K562 (cell line): ENCODE measurements around the gene CD3D. TPM values are rescaled to one million over a fixed set of nuclear protein-coding genes. Genes with fewer than 3 reads are reported as not detected.
A peak's percentile ranks its signal among the peaks of the same experiment; 100 is the strongest.

Experiments
- ARID3B ChIP-seq: fragments of 250-450 bp; sonication (Bioruptor Pico); IDR thresholded peaks from 2 replicates; pipeline ENCODE4 v1.4.0; 2020; ENCODE audit warnings: borderline replicate concordance
- CBX3 ChIP-seq, 2 experiments: IDR thresholded peaks; 1 replicate in 1 of 2; 2 replicates in 1 of 2; pipeline ENCODE4 v1.6.1; 2012; ENCODE audit warnings: inconsistent platforms in 2 of 2, low read length in 2 of 2, borderline replicate concordance in 1 of 2, control low read depth in 1 of 2
- CREB3L1 ChIP-seq: fragments of 450-650 bp; IDR thresholded peaks from 2 replicates; pipeline ENCODE4 v1.6.1; 2014; ENCODE audit warnings: low read depth, mild to moderate bottlenecking, moderate library complexity, borderline replicate concordance
- DIDO1 ChIP-seq: fragments of 450-650 bp; IDR thresholded peaks from 2 replicates; pipeline ENCODE4 v1.6.1; 2016; ENCODE audit warnings: low read depth, missing biosample characterization, missing genetic modification characterization
- HNRNPL ChIP-seq: fragments of 200-400 bp; formaldehyde crosslinking; IDR thresholded peaks from 2 replicates; pipeline ENCODE4 v1.6.1; 2017; ENCODE audit warnings: low read depth, mild to moderate bottlenecking, low read length
- MEIS2 ChIP-seq: fragments of 450-650 bp; IDR thresholded peaks from 2 replicates; pipeline ENCODE4 v1.6.1; 2014; ENCODE audit warnings: mild to moderate bottlenecking; ENCODE audit not compliant: partially characterized antibody
- RNF219 ChIP-seq: fragments of 250-450 bp; sonication (Bioruptor Pico); IDR thresholded peaks from 2 replicates; pipeline ENCODE4 v1.5.0; 2022; ENCODE audit warnings: mild to moderate bottlenecking
- SMARCC2 ChIP-seq: fragments of 450-650 bp; IDR thresholded peaks from 2 replicates; pipeline ENCODE4 v1.6.1; 2017; ENCODE audit warnings: antibody characterized with exemption, moderate library complexity, mild to moderate bottlenecking, low read depth
- YY1 ChIP-seq, 3 experiments: IDR thresholded peaks; 2 replicates each; pipeline ENCODE4 v1.6.1; 2011; ENCODE audit warnings: low read length in 2 of 3, mild to moderate bottlenecking in 2 of 3, moderate library complexity in 2 of 3, borderline replicate concordance in 1 of 3, control low read depth in 1 of 3, low read depth in 1 of 3; ENCODE audit not compliant: insufficient read depth in 3 of 3, insufficient replicate concordance in 2 of 3, control insufficient read depth in 1 of 3, insufficient read length in 1 of 3; ENCODE audit errors: extremely low read depth in 1 of 3
- ZBTB2 ChIP-seq: fragments of 450-650 bp; IDR thresholded peaks from 2 replicates; pipeline ENCODE4 v1.6.1; 2016; ENCODE audit warnings: antibody characterized with exemption
- ZBTB34 ChIP-seq: fragments of 250-450 bp; sonication (Bioruptor Pico); IDR thresholded peaks from 2 replicates; pipeline ENCODE4 v1.8.0; 2021; ENCODE audit warnings: mild to moderate bottlenecking, moderate library complexity
- ZKSCAN1 ChIP-seq: fragments of 150-350 bp; IDR thresholded peaks from 2 replicates; pipeline ENCODE4 v1.6.1; 2016; ENCODE audit warnings: low read depth, low read length
- ZNF212 ChIP-seq: fragments of 450-650 bp; formaldehyde crosslinking; IDR thresholded peaks from 2 replicates; pipeline ENCODE4 v1.4.0; 2020; ENCODE audit warnings: mild to moderate bottlenecking
- ZNF347 ChIP-seq: fragments of 450-650 bp; formaldehyde crosslinking; IDR thresholded peaks from 2 replicates; pipeline ENCODE4 v1.4.0; 2020; ENCODE audit warnings: low read depth, mild to moderate bottlenecking, moderate library complexity
- ZNF785 ChIP-seq: fragments of 250-450 bp; sonication (Bioruptor Pico); IDR thresholded peaks from 2 replicates; pipeline ENCODE4 v1.4.0; 2020; ENCODE audit warnings: mild to moderate bottlenecking
- polyA plus RNA-seq, 8 experiments: library from polyadenylated mRNA; depleted of rRNA in 4 of 8; stranded (reverse) in 5 of 8; unstranded in 3 of 8; fragments of >200 nt; fragmentation: Nextera tagmentation in 2 of 8; fragmentation: Illumina TruSeq in 1 of 8; extraction: Ambion mirVana in 2 of 8; extraction: Trizol in 1 of 8; gene quantifications; 2 replicates each; pipeline versions ENCODE4 v1.2.1 to v1.2.3, GENCODE V29; 2011 to 2014; ENCODE audit warnings: inconsistent platforms in 1 of 8, missing spikeins in 1 of 8
- total RNA-seq, 7 experiments: library from RNA; depleted of rRNA in 6 of 7; stranded (reverse); fragments of >200 nt in 6 of 7; fragmentation: Illumina TruSeq in 2 of 7; extraction: Trizol in 2 of 7; gene quantifications; 2 replicates each; pipeline versions ENCODE4 v1.2.1 to v1.2.3, GENCODE V29; 2011 to 2021; ENCODE audit warnings: low replicate concordance in 1 of 7

CD3D gene
- total and polyA plus RNA-seq, 9 of the 15 experiments (the other 6 are each of a cell fraction or from before 2014, with no cell fraction given): 36.2 to 238 (median 67.1) TPM

- TF ChIP-seq ARID3B (CRISPR knock-in tag): no peak
- TF ChIP-seq ZNF785: no peak
- TF ChIP-seq CBX3 (IDR thresholded peaks at IDR 0.05; ENCODE audit: borderline replicate concordance in 1 of 2, low read length in 2 of 2): peak in 1 of 2 experiments; percentile 99; a peak in 2 of 3 replicates
- TF ChIP-seq ZBTB2: peak; percentile 93
- peak; percentile 40 for TF ChIP-seq MEIS2
- TF ChIP-seq RNF219 (CRISPR knock-in tag): no peak
- TF ChIP-seq HNRNPL: no peak
- no peak for TF ChIP-seq ZNF347 (CRISPR knock-in tag)
- peak; percentile 90 for TF ChIP-seq DIDO1 (tag)
- peak; percentile 56; the same call in 1 of the 2 replicates for TF ChIP-seq ZKSCAN1
- TF ChIP-seq CREB3L1: peak; percentile 72; the same call in 1 of the 2 replicates
- no peak for TF ChIP-seq SMARCC2
- TF ChIP-seq ZBTB34 (CRISPR knock-in tag): no peak
- no peak for TF ChIP-seq ZNF212 (CRISPR knock-in tag)
- TF ChIP-seq YY1 (IDR thresholded peaks at IDR 0.05; ENCODE audit: borderline replicate concordance in 1 of 3, control insufficient read depth in 1 of 3, extremely low read depth in 1 of 3, insufficient read depth in 3 of 3, insufficient read length in 1 of 3, insufficient replicate concordance in 2 of 3, low read depth in 1 of 3, low read length in 2 of 3): peak in 1 of 3 experiments; percentile 33
Measured at GRCh38 chr11:118359295-118359958, 16.9 kb upstream of the CD3D start, which contains the start of gene UBE4A (continued).
